RWPE2 (cell line): Measurements from ENCODE around the gene KANK3.

Experiments used
- ATAC-seq: fragments of 200-7000 bp; cut with Tn5 transposase; 3 replicates; pipeline ENCODE4 v1.9.1; 2021; ENCODE audit warnings: low read depth
- DNase-seq: peaks from one replicate; pipeline ENCODE4 v3.0.0-alpha.2; 2020; ENCODE audit warnings: low spot score
- H3K27ac ChIP-seq: fragments of 450-650 bp; 2 replicates; pipeline ENCODE4 v1.5.1; 2017; ENCODE audit warnings: mild to moderate bottlenecking; ENCODE audit not compliant: poor library complexity, severe bottlenecking
- H3K27me3 ChIP-seq: fragments of 250-450 bp; sonication (Bioruptor Pico); 2 replicates; pipeline ENCODE4 v1.5.1; 2021; ENCODE audit warnings: mild to moderate bottlenecking, moderate library complexity; ENCODE audit not compliant: insufficient read depth, poor library complexity, severe bottlenecking
- H3K36me3 ChIP-seq: fragments of 250-450 bp; sonication (Bioruptor Pico); 2 replicates; pipeline ENCODE4 v1.5.1; 2020; ENCODE audit warnings: low read depth, mild to moderate bottlenecking, moderate library complexity
- H3K4me1 ChIP-seq: fragments of 250-450 bp; sonication (Bioruptor Pico); 2 replicates; pipeline ENCODE4 v1.5.1; 2021; ENCODE audit warnings: mild to moderate bottlenecking, moderate library complexity; ENCODE audit not compliant: insufficient read depth, poor library complexity, severe bottlenecking
- H3K4me3 ChIP-seq: fragments of 250-450 bp; sonication (Bioruptor Pico); 2 replicates; pipeline ENCODE4 v1.5.1; 2021; ENCODE audit warnings: mild to moderate bottlenecking, moderate library complexity; ENCODE audit not compliant: severe bottlenecking
- H3K9me3 ChIP-seq: fragments of 250-450 bp; sonication (Bioruptor Pico); 2 replicates; pipeline ENCODE4 v1.5.1; 2021; ENCODE audit warnings: mild to moderate bottlenecking, moderate library complexity; ENCODE audit not compliant: severe bottlenecking
- CTCF ChIP-seq: fragments of 450-650 bp; IDR thresholded peaks from one replicate; pipeline ENCODE4 v1.5.1; 2017; ENCODE audit warnings: mild to moderate bottlenecking, moderate library complexity; ENCODE audit not compliant: poor library complexity, severe bottlenecking

The KANK3 gene

GRCh38 chr19:8307965-8308866 is 34.8 kb downstream of the KANK3 start, which contains the start of gene CD320:
TSS of gene CD320 (minus strand) at chr19:8308358. CDS start at chr19:8308290, 68 bp downstream.
- DNase-seq (peak; percentile 85), ATAC-seq (peak; percentile 87)
- no peaks in the 10 kb centered on the region for H3K9me3 ChIP-seq
- H3K4me1 ChIP-seq, result peaks cover 3% of the 10 kb centered on the region
- no peak for TF ChIP-seq CTCF
- H3K27me3 ChIP-seq, result no peaks in the 10 kb centered on the region
- H3K27ac ChIP-seq, result peak within 1 kb of the TSS; percentile 30
- peaks cover 25% of the 10 kb centered on the region for H3K36me3 ChIP-seq
- H3K4me3 ChIP-seq, result peak within 1 kb of the TSS; percentile 57

- peaks cover 21% of the 10 kb centered on the region for H3K36me3 ChIP-seq
- peak overlapping the region; percentile 57 for H3K4me3 ChIP-seq
- DNase-seq, result peak; percentile 35
- H3K4me1 ChIP-seq, result peaks cover 3% of the 10 kb centered on the region
- ATAC-seq, result 0 out of 3 replicates have a peak, but pooled peaks have one; percentile 3
- H3K9me3 ChIP-seq, result no peaks in the 10 kb centered on the region
- peak overlapping the region; percentile 30 for H3K27ac ChIP-seq
- no peaks in the 10 kb centered on the region for H3K27me3 ChIP-seq
- TF ChIP-seq CTCF, result no peak
Measured at GRCh38 chr19:8307400-8307964, 35.6 kb downstream of the KANK3 start.

- Histone ChIP-seq H3K27me3 (no peaks in the 10 kb centered on the region), H3K27ac (no peak overlapping the region), H3K4me3 (no peak overlapping the region), H3K9me3 (no peaks in the 10 kb centered on the region), H3K36me3 (peaks cover 10% of the 10 kb centered on the region), H3K4me1 (peaks cover 3% of the 10 kb centered on the region)
- no peak for TF ChIP-seq CTCF
- no peak for ATAC-seq
- DNase-seq, result peak; percentile 40
Measured at GRCh38 chr19:8306235-8307054, 36.6 kb downstream of the KANK3 start.

GRCh38 chr19:8305798-8306197 is 37.3 kb downstream of the KANK3 start:
- Histone ChIP-seq H3K4me1 (peaks cover 3% of the 10 kb centered on the region), H3K9me3 (no peaks in the 10 kb centered on the region), H3K36me3 (peaks cover 5% of the 10 kb centered on the region), H3K4me3 (no peak overlapping the region), H3K27ac (no peak overlapping the region), H3K27me3 (no peaks in the 10 kb centered on the region)
- DNase-seq, result peak; percentile 25
- ATAC-seq, result no peak
- no peak for TF ChIP-seq CTCF
